ENCODE measurements around the gene SLC5A12. TPM values are rescaled to one million over a fixed set of nuclear protein-coding genes. Genes with fewer than 3 reads are reported as not detected.

The SLC5A12 gene
- total and polyA plus RNA-seq, 2 donors, result 0.05 to 0.18 TPM

DNA sequence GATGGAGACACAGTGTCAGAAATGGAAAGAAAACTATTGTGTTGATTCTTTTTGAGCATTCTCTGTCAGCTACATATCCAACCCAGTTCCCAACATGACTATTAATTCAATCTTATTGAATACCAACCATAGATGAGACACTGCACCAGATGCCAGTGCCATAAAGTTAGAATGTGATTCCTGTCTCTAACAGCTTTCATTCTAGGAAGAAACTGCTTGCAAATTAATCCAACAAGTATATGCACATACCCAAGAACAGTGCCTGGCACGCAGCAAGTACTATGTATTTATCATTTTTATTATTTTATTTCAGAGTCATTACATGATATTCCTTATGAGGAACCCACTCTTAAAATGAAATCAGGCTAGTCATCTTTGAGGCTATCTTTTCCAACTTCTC lies 34.5 kb downstream of the SLC5A12 start:
- no peak for DNase-seq (ENCODE audit: low read depth in 6 of 9, low spot score in 9 of 9)
- Histone ChIP-seq H3K27me3 (ENCODE audit: control insufficient read depth in 2 of 2, insufficient read depth in 1 of 2, low read length in 1 of 2) (no peaks in the 10 kb centered on the region), H3K27ac (ENCODE audit: low read depth in 1 of 2, low read length in 1 of 2) (no peak overlapping the region), H3K4me3 (ENCODE audit: low read length in 2 of 2) (no peak overlapping the region), H3K36me3 (ENCODE audit: control insufficient read depth in 2 of 2, insufficient read depth in 2 of 2, low read length in 1 of 2) (no peaks in the 10 kb centered on the region), H3K9me3 (ENCODE audit: control insufficient read depth in 2 of 2, insufficient read depth in 1 of 2, low read length in 1 of 2) (no peaks in the 10 kb centered on the region), H3K4me1 (ENCODE audit: control insufficient read depth in 2 of 2, insufficient read depth in 2 of 2, low read length in 2 of 2) (no peaks in the 10 kb centered on the region)
- 88% methylated on average over 1 of the region's 1 CpG for WGBS

DNA sequence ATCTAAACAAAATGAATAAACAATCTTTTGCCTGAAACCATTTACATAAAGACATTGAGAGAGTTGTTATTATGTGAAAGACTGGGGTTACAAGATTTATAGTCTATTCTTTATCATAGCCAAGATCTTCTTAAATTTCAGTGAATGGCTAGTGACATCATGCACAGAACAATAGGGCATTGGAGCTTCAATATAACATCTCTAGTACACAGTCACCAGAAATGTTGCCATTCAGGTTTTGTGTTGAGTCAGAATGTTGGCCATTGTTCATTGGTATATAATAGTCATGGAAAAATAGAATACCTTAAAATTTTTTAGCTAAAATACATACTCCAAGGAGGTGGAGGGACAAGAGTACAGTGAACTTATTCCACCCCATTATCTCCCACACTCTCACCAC lies 44.3 kb downstream of the SLC5A12 start:
- H3K36me3 ChIP-seq (ENCODE audit: control insufficient read depth in 2 of 2, insufficient read depth in 2 of 2, low read length in 1 of 2), result no peaks in the 10 kb centered on the region
- no peak overlapping the region for H3K27ac ChIP-seq (ENCODE audit: low read depth in 1 of 2, low read length in 1 of 2)
- no peak overlapping the region for H3K4me3 ChIP-seq (ENCODE audit: low read length in 2 of 2)
- no peaks in the 10 kb centered on the region for H3K9me3 ChIP-seq (ENCODE audit: control insufficient read depth in 2 of 2, insufficient read depth in 1 of 2, low read length in 1 of 2)
- no peak for DNase-seq (ENCODE audit: low read depth in 6 of 9, low spot score in 9 of 9)
- no peaks in the 10 kb centered on the region for H3K4me1 ChIP-seq (ENCODE audit: control insufficient read depth in 2 of 2, insufficient read depth in 2 of 2, low read length in 2 of 2)
- no peaks in the 10 kb centered on the region for H3K27me3 ChIP-seq (ENCODE audit: control insufficient read depth in 2 of 2, insufficient read depth in 1 of 2, low read length in 1 of 2)

DNA sequence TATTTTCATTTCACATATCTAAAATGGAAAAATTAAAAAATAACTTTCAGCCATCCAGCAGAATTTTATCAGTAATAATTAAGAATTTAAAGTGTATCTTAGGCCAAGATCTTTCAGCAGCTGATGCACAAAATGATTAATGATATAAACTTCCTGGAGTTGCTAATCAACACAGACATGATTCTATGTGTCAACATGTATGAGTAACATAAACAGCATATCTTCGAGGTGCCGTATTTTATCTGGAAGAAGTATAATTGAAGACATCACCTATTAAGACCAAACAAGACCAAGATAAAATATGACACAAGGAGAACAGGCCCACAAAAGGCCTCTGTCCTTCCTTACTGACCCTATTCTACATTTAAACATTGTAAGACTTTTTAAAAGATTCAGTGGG lies 45.2 kb downstream of the SLC5A12 start:
- Histone ChIP-seq H3K4me1 (ENCODE audit: control insufficient read depth in 2 of 2, insufficient read depth in 2 of 2, low read length in 2 of 2) (no peaks in the 10 kb centered on the region), H3K4me3 (ENCODE audit: low read length in 2 of 2) (no peak overlapping the region), H3K27ac (ENCODE audit: low read depth in 1 of 2, low read length in 1 of 2) (no peak overlapping the region), H3K27me3 (ENCODE audit: control insufficient read depth in 2 of 2, insufficient read depth in 1 of 2, low read length in 1 of 2) (no peaks in the 10 kb centered on the region), H3K36me3 (ENCODE audit: control insufficient read depth in 2 of 2, insufficient read depth in 2 of 2, low read length in 1 of 2) (no peaks in the 10 kb centered on the region), H3K9me3 (ENCODE audit: control insufficient read depth in 2 of 2, insufficient read depth in 1 of 2, low read length in 1 of 2) (no peaks in the 10 kb centered on the region)
- 90% methylated on average over 2 of the region's 2 CpGs for WGBS
- DNase-seq (ENCODE audit: low read depth in 6 of 9, low spot score in 9 of 9), result no peak

DNA sequence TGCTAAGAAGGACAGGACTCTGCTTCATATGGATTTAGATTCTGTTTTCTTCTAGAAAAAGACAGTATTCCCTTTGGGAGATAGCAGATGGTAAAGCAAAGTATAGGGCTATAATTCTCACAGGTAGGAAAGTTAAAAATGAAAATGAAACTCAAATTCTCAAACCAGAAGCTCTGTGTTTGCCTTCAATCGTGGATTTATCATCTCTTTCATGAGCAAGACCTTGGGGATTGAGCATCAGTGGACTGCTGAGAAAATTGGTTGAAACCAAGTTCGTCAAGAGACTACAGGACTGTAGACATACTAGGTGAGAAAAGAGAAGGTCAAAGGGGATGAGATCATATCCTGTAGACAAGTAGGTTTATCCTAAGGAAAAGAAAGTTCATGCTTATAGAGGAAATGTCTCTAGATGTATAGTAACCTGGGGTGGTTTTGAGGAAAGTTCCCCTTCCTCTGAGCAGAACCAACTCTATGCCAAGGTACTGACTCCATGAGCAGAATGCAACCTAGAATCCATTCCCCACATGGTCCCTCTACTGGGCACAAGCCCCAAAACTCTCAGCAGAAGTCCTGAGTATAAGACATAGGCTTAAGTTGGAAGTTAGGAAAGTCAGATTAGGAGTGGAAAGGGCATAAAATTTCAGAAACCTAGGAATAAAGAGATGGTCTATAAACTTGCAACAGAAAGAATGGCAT lies 46.5 kb downstream of the SLC5A12 start:
- DNase-seq (ENCODE audit: low read depth in 6 of 9, low spot score in 9 of 9), result no peak
- no peaks in the 10 kb centered on the region for H3K4me1 ChIP-seq (ENCODE audit: control insufficient read depth in 2 of 2, insufficient read depth in 2 of 2, low read length in 2 of 2)
- no peaks in the 10 kb centered on the region for H3K36me3 ChIP-seq (ENCODE audit: control insufficient read depth in 2 of 2, insufficient read depth in 2 of 2, low read length in 1 of 2)
- no peak overlapping the region for H3K27ac ChIP-seq (ENCODE audit: low read depth in 1 of 2, low read length in 1 of 2)
- H3K27me3 ChIP-seq (ENCODE audit: control insufficient read depth in 2 of 2, insufficient read depth in 1 of 2, low read length in 1 of 2), result no peaks in the 10 kb centered on the region
- H3K9me3 ChIP-seq (ENCODE audit: control insufficient read depth in 2 of 2, insufficient read depth in 1 of 2, low read length in 1 of 2), result no peaks in the 10 kb centered on the region
- H3K4me3 ChIP-seq (ENCODE audit: low read length in 2 of 2), result no peak overlapping the region
- 84% methylated on average over 2 of the region's 2 CpGs for WGBS

DNA sequence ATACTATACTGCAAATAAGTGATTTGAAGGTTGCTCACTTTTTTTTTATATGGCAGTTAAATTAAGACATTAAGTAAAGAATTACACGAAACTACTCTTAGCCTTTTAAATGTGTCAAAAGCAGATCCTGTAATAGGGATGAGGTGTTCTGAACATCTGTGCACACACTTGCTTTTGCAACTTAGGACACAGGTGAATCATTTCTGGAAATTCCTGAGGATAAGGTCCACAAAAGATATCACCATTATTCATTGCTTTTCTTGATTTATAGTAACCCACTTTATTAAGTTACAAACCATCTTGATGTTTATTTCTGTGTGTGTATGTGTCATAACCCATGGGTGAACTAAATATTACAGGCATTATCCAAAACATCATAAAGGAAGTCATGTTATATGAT lies 55.9 kb downstream of the SLC5A12 start:
- Histone ChIP-seq H3K27ac (ENCODE audit: low read depth in 1 of 2, low read length in 1 of 2) (no peak overlapping the region), H3K4me1 (ENCODE audit: control insufficient read depth in 2 of 2, insufficient read depth in 2 of 2, low read length in 2 of 2) (no peaks in the 10 kb centered on the region), H3K4me3 (ENCODE audit: low read length in 2 of 2) (no peak overlapping the region), H3K36me3 (ENCODE audit: control insufficient read depth in 2 of 2, insufficient read depth in 2 of 2, low read length in 1 of 2) (no peaks in the 10 kb centered on the region), H3K27me3 (ENCODE audit: control insufficient read depth in 2 of 2, insufficient read depth in 1 of 2, low read length in 1 of 2) (no peaks in the 10 kb centered on the region), H3K9me3 (ENCODE audit: control insufficient read depth in 2 of 2, insufficient read depth in 1 of 2, low read length in 1 of 2) (no peaks in the 10 kb centered on the region)
- DNase-seq (ENCODE audit: low read depth in 6 of 9, low spot score in 9 of 9), result no peak
- 92% methylated on average over 1 of the region's 1 CpG for WGBS

DNA sequence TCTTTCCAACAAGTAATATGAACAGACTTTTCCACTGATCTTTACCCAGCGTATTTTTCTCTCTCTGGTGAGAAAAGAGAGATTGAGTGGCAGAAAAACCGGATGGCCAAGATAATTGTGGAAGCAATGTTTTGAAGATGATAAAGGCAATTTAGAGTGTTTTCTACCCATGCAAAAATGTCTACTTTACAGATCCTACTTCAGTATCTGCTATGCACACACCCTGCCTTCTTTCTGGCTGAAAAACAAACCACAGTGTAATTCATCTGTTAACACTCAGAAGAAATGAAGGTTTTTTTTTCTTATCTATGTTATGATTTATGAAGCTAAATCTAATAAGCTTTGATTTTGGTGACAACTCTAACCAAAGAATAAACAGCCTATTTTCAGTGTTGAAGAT lies 56.8 kb downstream of the SLC5A12 start:
- no peak for DNase-seq (ENCODE audit: low read depth in 6 of 9, low spot score in 9 of 9)
- WGBS, result 86% methylated on average over 2 of the region's 2 CpGs
- no peak overlapping the region for H3K27ac ChIP-seq (ENCODE audit: low read depth in 1 of 2, low read length in 1 of 2)

DNA sequence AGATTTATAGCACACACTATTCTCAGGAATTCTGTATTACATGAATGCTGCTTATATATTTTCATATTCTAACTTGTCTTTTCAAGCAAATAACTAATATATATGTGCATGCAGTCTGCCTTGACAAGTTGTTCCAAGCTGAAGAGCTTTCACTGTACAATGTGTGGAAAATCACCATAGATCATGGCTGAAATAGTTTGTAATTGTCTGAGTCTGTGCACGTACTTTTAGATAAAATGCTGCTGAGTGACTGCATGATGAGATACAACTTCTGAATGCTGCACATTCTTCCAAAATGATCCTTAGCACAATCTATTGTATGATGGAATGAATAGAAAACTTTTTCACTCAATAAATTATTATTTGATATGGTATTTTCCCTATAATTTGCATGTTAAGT lies 58.9 kb downstream of the SLC5A12 start:
- no peak for DNase-seq (ENCODE audit: low read depth in 6 of 9, low spot score in 9 of 9)
- no peaks in the 10 kb centered on the region for H3K4me1 ChIP-seq (ENCODE audit: control insufficient read depth in 2 of 2, insufficient read depth in 2 of 2, low read length in 2 of 2)
- WGBS, result 95% methylated on average over 1 of the region's 1 CpG

More for the DNA sequence above, 56.8 kb downstream of the SLC5A12 start:
- no peaks in the 10 kb centered on the region for H3K36me3 ChIP-seq (ENCODE audit: control insufficient read depth in 2 of 2, insufficient read depth in 2 of 2, low read length in 1 of 2)
- no peaks in the 10 kb centered on the region for H3K4me1 ChIP-seq (ENCODE audit: control insufficient read depth in 2 of 2, insufficient read depth in 2 of 2, low read length in 2 of 2)
- no peaks in the 10 kb centered on the region for H3K9me3 ChIP-seq (ENCODE audit: control insufficient read depth in 2 of 2, insufficient read depth in 1 of 2, low read length in 1 of 2)
- no peaks in the 10 kb centered on the region for H3K27me3 ChIP-seq (ENCODE audit: control insufficient read depth in 2 of 2, insufficient read depth in 1 of 2, low read length in 1 of 2)
- H3K4me3 ChIP-seq (ENCODE audit: low read length in 2 of 2), result no peak overlapping the region

DNA sequence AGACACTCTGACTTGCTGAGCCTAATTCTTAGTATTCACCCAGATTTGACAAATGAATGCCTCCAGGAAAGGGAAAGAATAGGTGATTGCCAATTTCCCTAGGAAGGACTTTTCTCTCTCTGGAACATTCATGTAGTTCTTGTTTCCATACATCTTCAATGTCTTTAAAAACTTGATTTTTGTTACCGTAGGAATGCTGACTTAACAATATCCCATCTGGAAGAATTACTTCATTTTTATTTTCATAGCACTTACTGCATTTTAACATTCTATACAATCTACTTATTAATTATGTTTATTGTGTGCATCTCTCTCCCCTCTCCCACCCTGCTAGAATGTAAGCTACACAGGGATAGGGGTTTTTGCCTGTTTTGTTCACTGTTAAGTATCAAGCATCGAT lies 66.6 kb downstream of the SLC5A12 start:
- H3K9me3 ChIP-seq (ENCODE audit: control insufficient read depth in 2 of 2, insufficient read depth in 1 of 2, low read length in 1 of 2), result no peaks in the 10 kb centered on the region
- no peaks in the 10 kb centered on the region for H3K36me3 ChIP-seq (ENCODE audit: control insufficient read depth in 2 of 2, insufficient read depth in 2 of 2, low read length in 1 of 2)
- 91% methylated on average over 2 of the region's 2 CpGs for WGBS
- no peak overlapping the region for H3K4me3 ChIP-seq (ENCODE audit: low read length in 2 of 2)
- no peak for DNase-seq (ENCODE audit: low read depth in 6 of 9, low spot score in 9 of 9)
- H3K27me3 ChIP-seq (ENCODE audit: control insufficient read depth in 2 of 2, insufficient read depth in 1 of 2, low read length in 1 of 2), result no peaks in the 10 kb centered on the region
- H3K27ac ChIP-seq (ENCODE audit: low read depth in 1 of 2, low read length in 1 of 2), result no peak overlapping the region
- no peaks in the 10 kb centered on the region for H3K4me1 ChIP-seq (ENCODE audit: control insufficient read depth in 2 of 2, insufficient read depth in 2 of 2, low read length in 2 of 2)

More for the DNA sequence above, 58.9 kb downstream of the SLC5A12 start:
- H3K4me3 ChIP-seq (ENCODE audit: low read length in 2 of 2), result no peak overlapping the region
- no peaks in the 10 kb centered on the region for H3K9me3 ChIP-seq (ENCODE audit: control insufficient read depth in 2 of 2, insufficient read depth in 1 of 2, low read length in 1 of 2)
- H3K36me3 ChIP-seq (ENCODE audit: control insufficient read depth in 2 of 2, insufficient read depth in 2 of 2, low read length in 1 of 2), result no peaks in the 10 kb centered on the region
- no peaks in the 10 kb centered on the region for H3K27me3 ChIP-seq (ENCODE audit: control insufficient read depth in 2 of 2, insufficient read depth in 1 of 2, low read length in 1 of 2)
- no peak overlapping the region for H3K27ac ChIP-seq (ENCODE audit: low read depth in 1 of 2, low read length in 1 of 2)

DNA sequence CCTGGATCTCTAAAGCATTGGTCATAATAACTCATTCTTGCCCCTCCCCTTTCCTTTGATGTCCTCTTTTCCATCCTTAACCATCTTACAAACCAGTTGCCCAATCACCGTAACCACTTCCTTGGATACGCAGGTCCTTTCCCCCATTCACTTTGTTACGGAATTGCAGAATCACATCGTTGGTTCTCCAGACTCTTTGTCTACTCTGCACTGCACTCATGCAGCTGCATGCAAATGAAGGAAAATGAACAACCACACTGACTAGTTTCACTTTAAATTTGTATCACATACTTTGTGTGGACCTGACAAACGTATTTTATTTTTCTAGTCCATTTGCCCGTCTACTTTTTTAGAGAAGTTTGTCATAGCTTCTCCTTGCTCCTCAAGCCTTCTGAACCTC lies 69.9 kb downstream of the SLC5A12 start:
- Histone ChIP-seq H3K36me3 (ENCODE audit: control insufficient read depth in 2 of 2, insufficient read depth in 2 of 2, low read length in 1 of 2) (no peaks in the 10 kb centered on the region), H3K27ac (ENCODE audit: low read depth in 1 of 2, low read length in 1 of 2) (no peak overlapping the region), H3K4me3 (ENCODE audit: low read length in 2 of 2) (no peak overlapping the region), H3K4me1 (ENCODE audit: control insufficient read depth in 2 of 2, insufficient read depth in 2 of 2, low read length in 2 of 2) (no peaks in the 10 kb centered on the region), H3K9me3 (ENCODE audit: control insufficient read depth in 2 of 2, insufficient read depth in 1 of 2, low read length in 1 of 2) (no peaks in the 10 kb centered on the region), H3K27me3 (ENCODE audit: control insufficient read depth in 2 of 2, insufficient read depth in 1 of 2, low read length in 1 of 2) (no peaks in the 10 kb centered on the region)
- WGBS, result 88% methylated on average over 6 of the region's 6 CpGs
- DNase-seq (ENCODE audit: low read depth in 6 of 9, low spot score in 9 of 9), result no peak

Data from thymus (tissue), 11 donors.